MM.1S (cell line): ENCODE data around the gene GLCE.

Experiments used
- DNase-seq: peaks from one replicate; pipeline ENCODE4 v3.0.0-alpha.2; 2015
- H2AFZ ChIP-seq: fragments of 300-600 bp; sonication (generic); 2 replicates; pipeline ENCODE4 v1.6.0; 2016; ENCODE audit warnings: antibody characterized with exemption, low read length
- H3F3A ChIP-seq: fragments of 300-600 bp; sonication (generic); 2 replicates; pipeline ENCODE4 v1.6.1; 2016; ENCODE audit warnings: mild to moderate bottlenecking, antibody characterized with exemption, low read length, moderate library complexity, mixed read lengths; ENCODE audit not compliant: insufficient read depth
- H3K27ac ChIP-seq: fragments of 300-600 bp; sonication (generic); 2 replicates; pipeline ENCODE4 v1.5.1; 2016; ENCODE audit warnings: mild to moderate bottlenecking, low read length
- H3K27me3 ChIP-seq: fragments of 300-600 bp; sonication (generic); replicated peaks from 2 replicates; pipeline ENCODE4 v1.6.0; 2016; ENCODE audit warnings: low read length; ENCODE audit not compliant: insufficient read depth
- H3K36me3 ChIP-seq: fragments of 300-600 bp; sonication (generic); replicated peaks from 2 replicates; pipeline ENCODE4 v1.6.1; 2016; ENCODE audit warnings: mild to moderate bottlenecking, low read length, mixed read lengths; ENCODE audit not compliant: insufficient read depth
- H3K4me1 ChIP-seq: fragments of 300-600 bp; sonication (generic); 2 replicates; pipeline ENCODE4 v1.6.1; 2016; ENCODE audit warnings: low read length, mixed read lengths
- H3K4me2 ChIP-seq: fragments of 300-600 bp; sonication (generic); 2 replicates; pipeline ENCODE4 v1.6.0; 2016; ENCODE audit warnings: low read depth, low read length
- H3K4me3 ChIP-seq: fragments of 300-600 bp; sonication (generic); 2 replicates; pipeline ENCODE4 v1.5.1; 2016; ENCODE audit warnings: low read length, mixed read lengths
- H3K79me2 ChIP-seq: fragments of 300-600 bp; sonication (generic); 2 replicates; pipeline ENCODE4 v1.6.1; 2016; ENCODE audit warnings: mixed run types, low read length, mixed read lengths
- H3K9ac ChIP-seq: fragments of 300-600 bp; sonication (generic); 2 replicates; pipeline ENCODE4 v1.6.1; 2016; ENCODE audit warnings: low read length, mixed read lengths
- H3K9me2 ChIP-seq: fragments of 300-600 bp; sonication (generic); replicated peaks from 2 replicates; pipeline ENCODE4 v1.6.1; 2016; ENCODE audit warnings: mild to moderate bottlenecking, low read length, mixed read lengths; ENCODE audit not compliant: insufficient read depth
- H3K9me3 ChIP-seq: fragments of 300-600 bp; sonication (generic); replicated peaks from 2 replicates; pipeline ENCODE4 v1.6.1; 2016; ENCODE audit warnings: mild to moderate bottlenecking, low read length, mixed read lengths; ENCODE audit not compliant: insufficient read depth
- H4K20me1 ChIP-seq: fragments of 300-600 bp; sonication (generic); 2 replicates; pipeline ENCODE4 v1.6.1; 2016; ENCODE audit warnings: mild to moderate bottlenecking, low read length, moderate library complexity, mixed read lengths; ENCODE audit not compliant: insufficient read depth
- CTCF ChIP-seq: fragments of 300-600 bp; sonication (generic); IDR thresholded peaks from 2 replicates; pipeline ENCODE4 v1.5.1; 2016; ENCODE audit warnings: antibody characterized with exemption, low read length, mixed read lengths
- EZH2 ChIP-seq: fragments of 300-600 bp; sonication (generic); optimal IDR thresholded peaks from 2 replicates; pipeline ENCODE3; 2017; ENCODE audit warnings: low read depth, mild to moderate bottlenecking, antibody characterized with exemption, low read length, mixed read lengths
- EZH2phosphoT487 ChIP-seq: fragments of 300-600 bp; sonication (generic); IDR thresholded peaks from 2 replicates; pipeline ENCODE4 v1.6.1; 2018; ENCODE audit warnings: antibody characterized with exemption, low read length

GLCE gene

GRCh38 chr15:69314736-69315135, 154.3 kb downstream of the GLCE start:
- TF ChIP-seq EZH2 (no peak), CTCF (no peak), EZH2phosphoT487 (no peak)
- Histone ChIP-seq H3K27ac (no peak overlapping the region), H3K27me3 (no peaks in the 10 kb centered on the region), H4K20me1 (no peaks in the 10 kb centered on the region), H3K4me3 (no peak overlapping the region), H2AFZ (no peak overlapping the region), H3K36me3 (no peaks in the 10 kb centered on the region), H3K4me2 (no peak overlapping the region), H3K9ac (no peak overlapping the region), H3K79me2 (no peaks in the 10 kb centered on the region), H3K9me3 (no peaks in the 10 kb centered on the region), H3F3A (no peaks in the 10 kb centered on the region), H3K9me2 (no peaks in the 10 kb centered on the region), H3K4me1 (no peaks in the 10 kb centered on the region)
- DNase-seq: no peak

GRCh38 chr15:69315402-69316110, 155.1 kb downstream of the GLCE start:
- H4K20me1 ChIP-seq: no peaks in the 10 kb centered on the region
- no peak overlapping the region for H3K9ac ChIP-seq
- H3F3A ChIP-seq: peaks cover under 1% of the 10 kb centered on the region; the same call in 1 of the 2 replicates
- no peak overlapping the region for H3K27ac ChIP-seq
- no peak overlapping the region for H3K4me2 ChIP-seq
- no peaks in the 10 kb centered on the region for H3K27me3 ChIP-seq
- H3K36me3 ChIP-seq: no peaks in the 10 kb centered on the region
- H3K9me3 ChIP-seq: no peaks in the 10 kb centered on the region
- H3K4me1 ChIP-seq: peaks cover under 1% of the 10 kb centered on the region; the same call in 1 of the 2 replicates
- TF ChIP-seq EZH2phosphoT487 (no peak), EZH2 (no peak), CTCF (no peak)
- DNase-seq: no peak
- no peaks in the 10 kb centered on the region for H3K9me2 ChIP-seq
- H3K79me2 ChIP-seq: no peaks in the 10 kb centered on the region
- H3K4me3 ChIP-seq: no peak overlapping the region
- H2AFZ ChIP-seq: no peak overlapping the region

GRCh38 chr15:69316291-69316690, 155.9 kb downstream of the GLCE start:
- H4K20me1 ChIP-seq: no peaks in the 10 kb centered on the region
- H3K79me2 ChIP-seq: no peaks in the 10 kb centered on the region
- no peaks in the 10 kb centered on the region for H3K27me3 ChIP-seq
- H3K9me2 ChIP-seq: no peaks in the 10 kb centered on the region
- H3K4me3 ChIP-seq: no peak overlapping the region
- H3K36me3 ChIP-seq: no peaks in the 10 kb centered on the region
- peaks cover 8% of the 10 kb centered on the region for H3K4me1 ChIP-seq
- H3K9me3 ChIP-seq: no peaks in the 10 kb centered on the region
- TF ChIP-seq EZH2: no peak
- no peak overlapping the region for H2AFZ ChIP-seq
- no peak for DNase-seq
- H3K27ac ChIP-seq: no peak overlapping the region
- H3K4me2 ChIP-seq: no peak overlapping the region
- H3K9ac ChIP-seq: no peak overlapping the region
- H3F3A ChIP-seq: peaks cover 8% of the 10 kb centered on the region

- Histone ChIP-seq H3K27ac (no peak overlapping the region), H3K4me2 (no peak overlapping the region), H3K27me3 (no peaks in the 10 kb centered on the region), H3K36me3 (no peaks in the 10 kb centered on the region), H3K4me1 (peaks cover 12% of the 10 kb centered on the region), H3F3A (peaks cover 8% of the 10 kb centered on the region), H3K79me2 (no peaks in the 10 kb centered on the region), H3K9me2 (no peaks in the 10 kb centered on the region), H3K9me3 (no peaks in the 10 kb centered on the region), H3K4me3 (no peak overlapping the region), H4K20me1 (no peaks in the 10 kb centered on the region), H3K9ac (no peak overlapping the region), H2AFZ (no peak overlapping the region)
- TF ChIP-seq EZH2 (no peak), CTCF (no peak), EZH2phosphoT487 (no peak)
- DNase-seq: no peak
These were observed 157.0 kb downstream of the GLCE start for GRCh38 chr15:69317392-69317841.
